GM23338 (cell line): ENCODE measurements around the gene ARHGEF37. TPM values are rescaled to one million over a fixed set of nuclear protein-coding genes. Genes with fewer than 3 reads are reported as not detected.

Experiments
- ATAC-seq: fragments of 200-7000 bp; cut with Tn5 transposase; 3 replicates; pipeline ENCODE4 v1.9.1; 2020
- DNase-seq: peaks from one replicate; pipeline ENCODE4 v3.0.0-alpha.2; 2015; ENCODE audit warnings: low spot score
- H2AFZ ChIP-seq: fragments of 200-600 bp; sonication (generic); 2 replicates; pipeline ENCODE4 v1.8.0; 2016; ENCODE audit warnings: antibody characterized with exemption, mild to moderate bottlenecking, moderate library complexity
- H3F3A ChIP-seq: fragments of 200-600 bp; sonication (generic); replicated peaks from 2 replicates; pipeline ENCODE4 v1.8.0; 2017; ENCODE audit warnings: antibody characterized with exemption, mixed run types, low read depth
- H3K27ac ChIP-seq: fragments of 200-600 bp; sonication (generic); 2 replicates; pipeline ENCODE4 v1.6.1; 2016; ENCODE audit warnings: low read depth
- H3K27me3 ChIP-seq: fragments of 200-600 bp; sonication (generic); 2 replicates; pipeline ENCODE4 v1.8.0; 2016; ENCODE audit warnings: mild to moderate bottlenecking, mixed run types, moderate library complexity; ENCODE audit not compliant: insufficient read depth
- H3K36me3 ChIP-seq: fragments of 200-600 bp; sonication (generic); 2 replicates; pipeline ENCODE4 v1.8.0; 2016; ENCODE audit warnings: mild to moderate bottlenecking; ENCODE audit not compliant: insufficient read depth
- H3K4me1 ChIP-seq: fragments of 200-600 bp; sonication (generic); 2 replicates; pipeline ENCODE4 v1.8.0; 2016; ENCODE audit warnings: mild to moderate bottlenecking, moderate library complexity; ENCODE audit not compliant: insufficient read depth
- H3K4me2 ChIP-seq: fragments of 200-600 bp; sonication (generic); 2 replicates; pipeline ENCODE4 v1.7.1; 2017; ENCODE audit warnings: mixed run types
- H3K4me3 ChIP-seq: fragments of 200-600 bp; sonication (generic); 2 replicates; pipeline ENCODE4 v1.6.1; 2016; ENCODE audit warnings: mixed run types
- H3K79me2 ChIP-seq: fragments of 200-600 bp; sonication (generic); replicated peaks from 2 replicates; pipeline ENCODE4 v1.8.0; 2017; ENCODE audit warnings: mild to moderate bottlenecking; ENCODE audit not compliant: insufficient read depth
- H3K9me2 ChIP-seq: fragments of 200-600 bp; sonication (generic); 2 replicates; pipeline ENCODE4 v1.8.0; 2017; ENCODE audit not compliant: insufficient read depth
- H4K20me1 ChIP-seq: fragments of 200-600 bp; sonication (generic); replicated peaks from 2 replicates; pipeline ENCODE4 v1.8.0; 2017; ENCODE audit warnings: mild to moderate bottlenecking; ENCODE audit not compliant: insufficient read depth
- H3K27ac Mint-ChIP-seq: 2 replicates; pipeline ENCODE4 v1.8.0; 2020; ENCODE audit warnings: inconsistent platforms, mild to moderate bottlenecking, moderate library complexity, mixed read lengths
- H3K27me3 Mint-ChIP-seq: 3 replicates; pipeline ENCODE4 v1.8.0; 2022; ENCODE audit warnings: low read depth, mild to moderate bottlenecking, moderate library complexity, mixed read lengths, inconsistent platforms; ENCODE audit not compliant: insufficient read depth, poor library complexity
- H3K36me3 Mint-ChIP-seq: 3 replicates; pipeline ENCODE4 v1.8.0; 2021; ENCODE audit warnings: low read depth, mild to moderate bottlenecking, inconsistent platforms, moderate library complexity, mixed read lengths
- H3K4me1 Mint-ChIP-seq: 3 replicates; pipeline ENCODE4 v1.8.0; 2020; ENCODE audit warnings: mild to moderate bottlenecking, inconsistent platforms, mixed read lengths
- H3K4me3 Mint-ChIP-seq: 3 replicates; pipeline ENCODE4 v1.8.0; 2021; ENCODE audit warnings: moderate library complexity, mild to moderate bottlenecking, inconsistent platforms, mixed read lengths
- H3K9me3 Mint-ChIP-seq: 3 replicates; pipeline ENCODE4 v1.8.0; 2020; ENCODE audit warnings: moderate library complexity, mild to moderate bottlenecking, inconsistent platforms, mixed read lengths
- CREB1 ChIP-seq: fragments of 250-450 bp; sonication (Bioruptor Pico); IDR thresholded peaks from 2 replicates; pipeline ENCODE4 v1.5.0; 2020; ENCODE audit warnings: low read depth, mild to moderate bottlenecking, moderate library complexity
- CTCF ChIP-seq, 2 experiments: fragments of 200-600 bp in 1 of 2; sonication (generic) in 1 of 2; conservative IDR thresholded peaks; 2 replicates each; pipeline versions ENCODE4 v1.5.1 to v1.6.1; 2016 to 2017; ENCODE audit warnings: antibody characterized with exemption in 2 of 2, low read depth in 2 of 2, mild to moderate bottlenecking in 2 of 2, moderate library complexity in 1 of 2
- ETS1 ChIP-seq: IDR thresholded peaks from 2 replicates; pipeline ENCODE4 v1.6.1; 2016; ENCODE audit warnings: antibody characterized with exemption
- EZH2 ChIP-seq: fragments of 200-600 bp; sonication (generic); IDR thresholded peaks from one replicate; pipeline ENCODE4 v1.8.0; 2017; ENCODE audit warnings: antibody characterized with exemption, mild to moderate bottlenecking, low read depth; ENCODE audit not compliant: unreplicated experiment
- EZH2phosphoT487 ChIP-seq: fragments of 200-600 bp; sonication (generic); IDR thresholded peaks from one replicate; pipeline ENCODE4 v1.8.1; 2018; ENCODE audit warnings: antibody characterized with exemption; ENCODE audit not compliant: unreplicated experiment
- JUNB ChIP-seq: IDR thresholded peaks from one replicate; pipeline ENCODE4 v1.6.1; 2016; ENCODE audit warnings: antibody characterized with exemption; ENCODE audit not compliant: unreplicated experiment
- NANOG ChIP-seq: IDR thresholded peaks from 2 replicates; pipeline ENCODE4 v1.6.1; 2016; ENCODE audit warnings: antibody characterized with exemption, borderline replicate concordance
- POLR2AphosphoS5 ChIP-seq: IDR thresholded peaks from 2 replicates; pipeline ENCODE4 v1.6.1; 2016; ENCODE audit warnings: antibody characterized with exemption, low read depth
- REST ChIP-seq: IDR thresholded peaks from one replicate; pipeline ENCODE4 v1.6.1; 2018; ENCODE audit warnings: antibody characterized with exemption; ENCODE audit not compliant: unreplicated experiment
- STAT1 ChIP-seq: IDR thresholded peaks from one replicate; pipeline ENCODE4 v1.6.1; 2016; ENCODE audit warnings: antibody characterized with exemption; ENCODE audit not compliant: unreplicated experiment
- ZNF114 ChIP-seq: fragments of 250-450 bp; sonication (Bioruptor Pico); IDR thresholded peaks from 2 replicates; pipeline ENCODE4 v1.5.0; 2020; ENCODE audit warnings: mild to moderate bottlenecking, moderate library complexity
- ZNF331 ChIP-seq: fragments of 250-450 bp; sonication (Bioruptor Pico); IDR thresholded peaks from 2 replicates; pipeline ENCODE4 v1.5.0; 2020; ENCODE audit warnings: low read depth, mild to moderate bottlenecking, moderate library complexity
- ZNF462 ChIP-seq: fragments of 250-450 bp; sonication (Bioruptor Pico); IDR thresholded peaks from 2 replicates; pipeline ENCODE4 v1.5.0; 2020; ENCODE audit warnings: mild to moderate bottlenecking, moderate library complexity
- polyA plus RNA-seq: library from polyadenylated mRNA; unstranded; fragments of >200 nt; fragmentation: Nextera tagmentation; extraction: Ambion mirVana; gene quantifications from 2 replicates; pipeline ENCODE4 v1.2.1, GENCODE V29; 2016
- total RNA-seq: library from RNA; depleted of rRNA; stranded (reverse); fragments of >200 nt; shearing (Covaris generic); gene quantifications from 2 replicates; pipeline ENCODE4 v1.2.3, GENCODE V29; 2014

ARHGEF37 gene
- total and polyA plus RNA-seq, 2 experiments from 2014 or later, result 0.14 to 0.79 TPM

GRCh38 chr5:149636191-149636860 lies 55.0 kb downstream of the ARHGEF37 start:
- no peak for ATAC-seq
- no peaks in the 10 kb centered on the region for H3K79me2 ChIP-seq
- peaks cover 13% of the 10 kb centered on the region for H3K27me3 Mint-ChIP-seq
- no peak overlapping the region for H3K4me2 ChIP-seq
- H3K27ac ChIP-seq, result no peak overlapping the region
- H3K27me3 ChIP-seq, result no peaks in the 10 kb centered on the region
- H3K4me1 Mint-ChIP-seq, result peaks cover 21% of the 10 kb centered on the region
- no peak for TF ChIP-seq ETS1
- TF ChIP-seq EZH2, result no peak
- TF ChIP-seq JUNB, result no peak
- TF ChIP-seq STAT1, result no peak
- no peak for TF ChIP-seq CTCF (conservative IDR thresholded peaks at IDR 0.05; ENCODE audit: low read depth in 2 of 2)
- TF ChIP-seq ZNF114 (CRISPR knock-in tag), result no peak
- no peak for TF ChIP-seq CREB1 (CRISPR knock-in tag)
- TF ChIP-seq ZNF331 (CRISPR knock-in tag), result no peak
- no peak for TF ChIP-seq EZH2phosphoT487
- TF ChIP-seq POLR2AphosphoS5, result no peak
- no peak for TF ChIP-seq REST
- TF ChIP-seq NANOG, result no peak
- no peak for TF ChIP-seq ZNF462 (CRISPR knock-in tag)
- no peak for DNase-seq
- no peaks in the 10 kb centered on the region for H4K20me1 ChIP-seq
- H3K36me3 ChIP-seq, result no peaks in the 10 kb centered on the region
- no peaks in the 10 kb centered on the region for H3K9me2 ChIP-seq
- H3K4me1 ChIP-seq, result peaks cover 15% of the 10 kb centered on the region
- no peak overlapping the region for H2AFZ ChIP-seq
- H3K36me3 Mint-ChIP-seq, result no peaks in the 10 kb centered on the region
- H3K9me3 Mint-ChIP-seq, result no peaks in the 10 kb centered on the region
- no peak overlapping the region for H3K4me3 Mint-ChIP-seq
- H3F3A ChIP-seq, result no peaks in the 10 kb centered on the region
- no peak overlapping the region for H3K27ac Mint-ChIP-seq
- H3K4me3 ChIP-seq, result no peak overlapping the region
